Keratinocyte (primary cell): ENCODE results near the gene MAGEA9B.

Experiments used
- EZH2 ChIP-seq: IDR thresholded peaks from one replicate; pipeline ENCODE4 v1.6.1; 2012; ENCODE audit warnings: inconsistent platforms, mild to moderate bottlenecking, low read length, moderate library complexity
- TF ChIP-seq, protein P1 (sequence below), 3 experiments: IDR thresholded peaks in 1 of 3; conservative IDR thresholded peaks in 1 of 3; optimal IDR thresholded peaks in 1 of 3; 2 replicates in 2 of 3; 3 replicates in 1 of 3; pipeline versions ENCODE3 to v1.5.1; 2011; ENCODE audit warnings: low read length in 3 of 3, mild to moderate bottlenecking in 3 of 3, moderate library complexity in 2 of 3, control low read depth in 1 of 3, inconsistent platforms in 1 of 3; ENCODE audit not compliant: insufficient read depth in 2 of 3; ENCODE audit errors: extremely low read depth in 1 of 3

DNA sequence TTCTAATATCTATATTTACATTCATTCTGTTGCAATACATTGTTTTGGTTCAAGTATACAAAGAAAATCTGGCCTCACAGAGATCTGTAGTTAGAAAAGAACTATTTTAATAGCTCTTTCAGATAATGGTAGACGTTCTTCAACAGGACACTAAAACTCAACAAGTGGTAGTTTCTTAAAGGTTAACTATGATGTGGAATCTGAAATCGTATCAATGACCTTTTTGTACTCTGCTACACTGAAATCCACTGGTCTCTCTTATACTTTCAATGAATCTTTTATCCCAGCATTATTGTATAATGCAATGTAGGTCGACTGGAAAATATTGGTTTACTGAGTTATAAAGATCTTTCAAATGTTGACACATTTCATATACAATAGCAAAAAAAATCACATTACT is 31.6 kb upstream of the MAGEA9B start:
- TF ChIP-seq, protein P1, sequence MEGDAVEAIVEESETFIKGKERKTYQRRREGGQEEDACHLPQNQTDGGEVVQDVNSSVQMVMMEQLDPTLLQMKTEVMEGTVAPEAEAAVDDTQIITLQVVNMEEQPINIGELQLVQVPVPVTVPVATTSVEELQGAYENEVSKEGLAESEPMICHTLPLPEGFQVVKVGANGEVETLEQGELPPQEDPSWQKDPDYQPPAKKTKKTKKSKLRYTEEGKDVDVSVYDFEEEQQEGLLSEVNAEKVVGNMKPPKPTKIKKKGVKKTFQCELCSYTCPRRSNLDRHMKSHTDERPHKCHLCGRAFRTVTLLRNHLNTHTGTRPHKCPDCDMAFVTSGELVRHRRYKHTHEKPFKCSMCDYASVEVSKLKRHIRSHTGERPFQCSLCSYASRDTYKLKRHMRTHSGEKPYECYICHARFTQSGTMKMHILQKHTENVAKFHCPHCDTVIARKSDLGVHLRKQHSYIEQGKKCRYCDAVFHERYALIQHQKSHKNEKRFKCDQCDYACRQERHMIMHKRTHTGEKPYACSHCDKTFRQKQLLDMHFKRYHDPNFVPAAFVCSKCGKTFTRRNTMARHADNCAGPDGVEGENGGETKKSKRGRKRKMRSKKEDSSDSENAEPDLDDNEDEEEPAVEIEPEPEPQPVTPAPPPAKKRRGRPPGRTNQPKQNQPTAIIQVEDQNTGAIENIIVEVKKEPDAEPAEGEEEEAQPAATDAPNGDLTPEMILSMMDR (optimal IDR thresholded peaks at IDR 0.05 in 1 of 3, IDR thresholded peaks at IDR 0.05 in 1 of 3, conservative IDR thresholded peaks at IDR 0.05 in 1 of 3; ENCODE audit: extremely low read depth in 1 of 3, insufficient read depth in 2 of 3, low read length in 3 of 3): no peak
- no peak for TF ChIP-seq EZH2
